Neural crest cell (in vitro differentiated cells): ENCODE results near the gene SIVA1. TPM values are rescaled to one million over a fixed set of nuclear protein-coding genes. Genes with fewer than 3 reads are reported as not detected.
"Not testable (repeated sequence)": the region's sequence is repeated elsewhere in the genome, so short reads cannot be mapped to it uniquely, and the experiment has no call there.

ENCODE experiments used
- DNase-seq: peaks from one replicate; pipeline ENCODE4 v3.0.0; 2021; ENCODE audit warnings: low read depth, mixed read lengths, low spot score
- H3K27ac Mint-ChIP-seq: one replicate; pipeline ENCODE4 v1.8.0; 2021; ENCODE audit warnings: mild to moderate bottlenecking, mixed read lengths; ENCODE audit not compliant: unreplicated experiment
- H3K27me3 Mint-ChIP-seq: 2 replicates; pipeline ENCODE4 v1.8.0; 2021; ENCODE audit warnings: low read depth, mild to moderate bottlenecking, mixed read lengths
- H3K36me3 Mint-ChIP-seq: 2 replicates; pipeline ENCODE4 v1.8.0; 2021; ENCODE audit warnings: low read depth, mild to moderate bottlenecking, mixed read lengths
- H3K4me1 Mint-ChIP-seq: 2 replicates; pipeline ENCODE4 v1.8.0; 2021; ENCODE audit warnings: mixed read lengths
- H3K4me3 Mint-ChIP-seq: one replicate; pipeline ENCODE4 v1.8.0; 2021; ENCODE audit warnings: mild to moderate bottlenecking, mixed read lengths
- H3K9me3 Mint-ChIP-seq: 2 replicates; pipeline ENCODE4 v1.8.0; 2021; ENCODE audit warnings: mixed read lengths
- total RNA-seq: library from RNA; stranded (reverse); gene quantifications from 2 replicates; pipeline ENCODE4 v1.2.1, GENCODE V29; 2021
- TF ChIP-seq, protein P1 (sequence below): fragments of 200-600 bp; sonication (generic); conservative IDR thresholded peaks from 2 replicates; pipeline ENCODE4 v1.5.0; 2021; ENCODE audit warnings: antibody characterized with exemption, mild to moderate bottlenecking

Gene SIVA1
- total RNA-seq, 1 donor from 2014 or later, result 121 TPM

GRCh38 chr14:104724981-104725771 is 27.8 kb upstream of the SIVA1 start:
- Mint-ChIP-seq H3K27ac (no peak overlapping the region), H3K4me1 (peaks cover 9% of the 10 kb centered on the region), H3K36me3 (no peaks in the 10 kb centered on the region), H3K9me3 (no peaks in the 10 kb centered on the region), H3K4me3 (peak overlapping the region; percentile 86), H3K27me3 (peaks cover 6% of the 10 kb centered on the region)
- TF ChIP-seq, protein P1, sequence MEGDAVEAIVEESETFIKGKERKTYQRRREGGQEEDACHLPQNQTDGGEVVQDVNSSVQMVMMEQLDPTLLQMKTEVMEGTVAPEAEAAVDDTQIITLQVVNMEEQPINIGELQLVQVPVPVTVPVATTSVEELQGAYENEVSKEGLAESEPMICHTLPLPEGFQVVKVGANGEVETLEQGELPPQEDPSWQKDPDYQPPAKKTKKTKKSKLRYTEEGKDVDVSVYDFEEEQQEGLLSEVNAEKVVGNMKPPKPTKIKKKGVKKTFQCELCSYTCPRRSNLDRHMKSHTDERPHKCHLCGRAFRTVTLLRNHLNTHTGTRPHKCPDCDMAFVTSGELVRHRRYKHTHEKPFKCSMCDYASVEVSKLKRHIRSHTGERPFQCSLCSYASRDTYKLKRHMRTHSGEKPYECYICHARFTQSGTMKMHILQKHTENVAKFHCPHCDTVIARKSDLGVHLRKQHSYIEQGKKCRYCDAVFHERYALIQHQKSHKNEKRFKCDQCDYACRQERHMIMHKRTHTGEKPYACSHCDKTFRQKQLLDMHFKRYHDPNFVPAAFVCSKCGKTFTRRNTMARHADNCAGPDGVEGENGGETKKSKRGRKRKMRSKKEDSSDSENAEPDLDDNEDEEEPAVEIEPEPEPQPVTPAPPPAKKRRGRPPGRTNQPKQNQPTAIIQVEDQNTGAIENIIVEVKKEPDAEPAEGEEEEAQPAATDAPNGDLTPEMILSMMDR, result peak; percentile 27
- peak; percentile 40 for DNase-seq

DNA sequence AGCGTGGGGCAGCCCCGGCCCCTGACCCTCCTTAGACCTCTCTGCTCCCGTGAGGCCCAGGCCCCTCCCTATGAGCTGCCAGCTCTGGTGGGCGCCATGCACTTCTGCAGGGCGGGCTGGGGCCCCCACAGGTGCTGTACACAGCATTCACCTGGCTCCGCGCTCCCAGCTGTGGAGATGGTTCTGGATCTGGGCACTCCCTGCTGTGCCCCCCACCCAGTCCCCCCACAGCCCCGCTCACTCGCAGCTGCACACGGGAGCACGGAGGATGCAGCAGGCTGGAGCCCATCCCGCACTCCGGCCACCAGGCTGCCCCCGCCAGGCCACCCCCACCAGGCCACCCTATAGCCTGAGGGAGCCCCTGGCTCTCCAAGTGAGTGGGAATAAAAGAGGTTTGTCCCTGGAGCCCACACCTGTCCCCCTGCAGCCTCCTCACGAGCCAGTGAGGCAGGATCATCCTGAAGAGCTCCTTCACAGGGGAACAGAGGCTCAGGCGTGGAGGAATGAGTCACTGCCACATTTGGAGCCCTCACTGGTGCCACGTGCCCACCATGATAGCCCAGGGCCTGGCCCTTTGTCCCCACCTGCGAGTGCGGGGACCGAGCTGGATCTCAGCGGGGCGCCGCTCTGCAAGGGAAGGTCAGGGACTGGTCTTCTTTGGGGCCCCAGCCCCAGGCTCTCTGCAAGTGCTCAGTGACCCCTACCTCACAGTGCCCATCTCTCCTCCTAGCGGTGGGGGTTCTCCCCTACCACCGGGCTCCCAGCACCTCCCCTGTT is 27.0 kb upstream of the SIVA1 start:
- H3K4me1 Mint-ChIP-seq, result peaks cover 9% of the 10 kb centered on the region
- H3K4me3 Mint-ChIP-seq, result peak overlapping the region; percentile 86
- no peak for DNase-seq
- H3K27me3 Mint-ChIP-seq, result peaks cover 6% of the 10 kb centered on the region
- no peaks in the 10 kb centered on the region for H3K9me3 Mint-ChIP-seq
- no peaks in the 10 kb centered on the region for H3K36me3 Mint-ChIP-seq
- TF ChIP-seq, protein P1, result no peak
- no peak overlapping the region for H3K27ac Mint-ChIP-seq

- Mint-ChIP-seq H3K27ac (no peak overlapping the region), H3K27me3 (peaks cover 6% of the 10 kb centered on the region), H3K4me3 (peak overlapping the region; percentile 49), H3K4me1 (peaks cover 5% of the 10 kb centered on the region), H3K9me3 (no peaks in the 10 kb centered on the region), H3K36me3 (no peaks in the 10 kb centered on the region)
- no peak for DNase-seq
- TF ChIP-seq, protein P1, result peak; percentile 39
These were observed 26.1 kb upstream of the SIVA1 start for GRCh38 chr14:104726600-104727451.

DNA sequence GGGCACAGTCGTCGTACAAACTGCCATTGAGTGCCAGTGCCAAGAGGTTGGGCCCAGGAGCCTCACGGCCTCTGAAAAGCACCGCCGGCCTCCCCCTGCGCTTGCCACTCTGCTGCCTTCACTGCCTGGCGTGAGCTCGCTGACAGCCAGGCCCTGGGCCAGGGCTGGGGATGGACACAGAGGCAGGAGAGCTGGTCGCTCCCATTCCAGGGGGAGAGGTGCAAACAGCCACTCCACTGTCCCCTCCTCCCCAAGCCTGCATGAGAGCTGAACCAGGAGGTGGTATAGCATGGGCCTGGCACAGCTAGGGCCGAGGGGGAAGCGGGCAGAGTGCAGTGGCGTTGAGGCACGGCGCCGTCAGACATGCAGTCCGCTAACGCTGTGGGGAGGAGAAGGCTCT is 24.3 kb upstream of the SIVA1 start:
- TF ChIP-seq, protein P1, result no peak
- H3K4me3 Mint-ChIP-seq, result peak overlapping the region; percentile 31
- peaks cover 6% of the 10 kb centered on the region for H3K27me3 Mint-ChIP-seq
- DNase-seq, result no peak
- H3K27ac Mint-ChIP-seq, result no peak overlapping the region
- no peaks in the 10 kb centered on the region for H3K36me3 Mint-ChIP-seq
- no peaks in the 10 kb centered on the region for H3K9me3 Mint-ChIP-seq
- peaks cover 5% of the 10 kb centered on the region for H3K4me1 Mint-ChIP-seq

- H3K36me3 Mint-ChIP-seq, H3K9me3 Mint-ChIP-seq, H3K27ac Mint-ChIP-seq, DNase-seq, H3K4me1 Mint-ChIP-seq, H3K27me3 Mint-ChIP-seq: not testable (repeated sequence)
- H3K4me3 Mint-ChIP-seq, result peak overlapping the region; percentile 31
These were observed 23.6 kb upstream of the SIVA1 start for GRCh38 chr14:104729176-104729834.
